HUDEP-2 (cell line): ENCODE data around the gene CASP2.
"Not testable (repeated sequence)": the region's sequence is repeated elsewhere in the genome, so short reads cannot be mapped to it uniquely, and the experiment has no call there.

ENCODE experiments used
- DNase-seq, 76 experiments: peaks; one replicate each; lab custom pipeline; 2025; ENCODE audit not compliant: unreplicated experiment in 76 of 76; lab: John Stamatoyannopoulos, UW

The CASP2 gene

DNA sequence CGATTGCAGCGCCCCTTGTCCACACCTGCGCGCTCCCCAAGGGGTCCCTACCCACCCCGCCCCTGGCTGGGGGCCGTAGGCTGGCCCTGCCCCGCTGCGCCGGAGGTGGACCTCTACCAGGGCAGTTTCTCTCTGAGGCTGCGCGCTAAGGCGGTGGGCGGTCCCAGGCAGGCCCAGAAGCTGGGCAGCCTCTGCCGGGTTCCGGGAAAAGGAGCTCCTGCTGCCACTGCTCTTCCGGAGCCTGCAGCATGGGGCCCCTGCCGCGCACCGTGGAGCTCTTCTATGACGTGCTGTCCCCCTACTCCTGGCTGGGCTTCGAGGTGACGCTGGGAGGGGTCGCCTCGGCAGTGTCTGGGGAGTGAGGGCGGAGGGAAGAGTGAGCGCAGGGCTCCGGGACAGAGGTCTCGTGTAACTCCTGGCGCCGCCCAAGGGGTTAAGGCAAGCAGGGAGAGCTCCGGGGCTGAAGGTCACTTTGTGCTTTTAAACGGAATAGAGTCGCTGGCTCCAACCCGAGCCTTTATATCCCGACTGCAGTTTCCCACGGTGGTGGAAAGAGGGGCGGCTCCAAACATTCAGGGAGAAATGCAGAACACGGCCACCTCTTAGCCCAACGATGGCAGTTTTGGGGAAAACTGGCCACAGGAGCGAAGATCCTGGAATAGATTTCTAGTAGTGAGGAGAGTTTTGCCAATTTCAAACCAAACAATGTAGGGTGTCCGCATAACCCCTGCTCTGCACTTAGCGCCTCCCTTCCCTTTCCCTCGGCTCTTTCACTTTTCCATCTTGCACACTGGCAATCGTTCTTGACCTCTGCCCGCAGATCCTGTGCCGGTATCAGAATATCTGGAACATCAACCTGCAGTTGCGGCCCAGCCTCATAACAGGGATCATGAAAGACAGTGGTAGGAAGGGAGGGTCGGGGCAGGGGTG lies 24.6 kb upstream of the CASP2 start, which contains the start of gene GSTK1:
TSS of gene GSTK1 (plus strand) at position 176 of the 930 bp plus-strand sequence. CDS start at position 249, 73 bp downstream.
- DNase-seq, result peak in 69 of 76 experiments; percentile 1 to 67 (median 47)

DNA sequence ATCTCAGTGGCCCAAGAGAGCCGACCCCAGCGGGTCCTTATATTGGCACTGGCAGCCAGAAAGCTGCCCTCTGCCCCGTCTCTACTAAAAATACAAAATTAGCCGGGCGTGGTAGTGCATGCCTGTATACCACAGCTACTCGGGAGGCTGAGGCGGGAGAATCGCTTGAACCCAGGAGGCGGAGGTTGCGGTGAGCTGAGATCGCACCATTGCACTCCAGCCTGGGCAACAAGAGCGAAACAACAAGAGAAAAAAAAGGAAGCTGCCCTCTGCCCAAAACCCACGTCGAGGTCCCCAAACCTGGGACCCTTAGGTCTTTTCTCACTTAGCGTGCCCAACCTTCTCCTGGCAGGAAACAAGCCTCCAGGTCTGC lies 24.0 kb upstream of the CASP2 start:
- not testable (repeated sequence) for DNase-seq

DNA sequence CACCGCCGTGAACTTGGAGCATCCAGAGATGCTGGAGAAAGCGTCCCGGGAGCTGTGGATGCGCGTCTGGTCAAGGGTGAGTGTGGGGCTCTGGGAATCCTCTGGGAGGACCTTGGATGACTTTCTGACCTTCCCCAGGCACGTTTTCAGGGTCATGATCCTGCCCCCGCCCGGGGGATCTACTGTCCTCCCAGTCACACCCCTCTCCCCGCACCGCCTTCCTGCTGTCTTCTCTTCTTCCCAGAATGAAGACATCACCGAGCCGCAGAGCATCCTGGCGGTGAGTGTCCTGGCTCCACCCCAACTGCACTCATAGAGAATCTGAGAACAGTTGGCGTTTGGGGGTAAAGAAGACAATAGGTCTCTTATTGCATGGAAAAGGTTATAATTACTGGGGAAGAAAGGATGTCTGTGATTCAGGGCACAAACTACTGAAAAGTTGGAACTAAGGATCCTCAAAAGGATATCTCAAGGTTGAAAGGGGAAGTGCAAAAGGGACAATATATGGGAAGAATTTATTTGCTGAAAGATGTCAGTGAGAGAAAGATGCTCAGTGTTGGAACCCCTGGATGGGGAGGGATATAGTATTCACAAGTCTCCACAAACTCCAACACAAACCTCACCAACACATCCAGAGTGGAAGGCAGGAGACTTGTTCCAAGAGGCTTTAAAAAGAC lies 23.0 kb upstream of the CASP2 start:
- no peak for DNase-seq

DNA sequence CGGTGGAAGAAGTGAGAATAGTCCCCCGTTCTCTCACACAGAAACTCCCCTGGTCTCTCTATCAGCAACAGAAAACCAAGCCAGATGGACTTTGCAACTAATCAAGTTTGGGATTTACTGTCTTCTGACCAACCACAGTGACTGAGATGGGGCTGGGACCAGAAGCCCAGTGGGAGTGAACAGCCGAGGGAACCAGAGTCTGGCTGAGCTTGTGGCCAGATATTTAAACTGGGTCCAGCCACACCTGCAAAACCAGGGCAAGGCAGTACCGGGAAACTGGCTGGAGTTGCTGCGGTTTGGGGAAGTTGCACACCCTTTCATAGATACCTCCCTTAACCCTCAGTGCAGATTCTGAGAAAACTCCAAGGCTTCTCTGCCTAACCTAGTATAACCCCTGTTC lies 18.9 kb upstream of the CASP2 start:
- no peak for DNase-seq

DNA sequence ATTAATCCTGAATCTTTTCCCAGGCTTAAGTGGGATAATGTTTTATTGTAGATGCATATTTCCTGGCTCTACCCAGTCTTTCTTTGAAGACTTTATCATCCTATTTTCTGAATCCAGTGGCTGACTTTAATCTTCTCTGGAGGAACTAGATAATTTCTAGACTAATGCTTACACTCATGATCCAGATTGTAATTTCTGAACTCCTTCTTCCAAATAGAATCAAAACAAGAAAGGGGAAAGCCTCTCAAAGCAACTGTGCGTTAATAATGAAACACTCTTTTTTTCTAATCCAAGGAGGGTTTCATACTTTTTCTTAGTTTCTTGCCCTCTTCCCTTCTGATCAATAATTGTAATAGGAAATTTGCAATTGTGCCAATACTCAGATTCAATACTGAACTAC lies 16.9 kb upstream of the CASP2 start:
- no peak for DNase-seq

DNA sequence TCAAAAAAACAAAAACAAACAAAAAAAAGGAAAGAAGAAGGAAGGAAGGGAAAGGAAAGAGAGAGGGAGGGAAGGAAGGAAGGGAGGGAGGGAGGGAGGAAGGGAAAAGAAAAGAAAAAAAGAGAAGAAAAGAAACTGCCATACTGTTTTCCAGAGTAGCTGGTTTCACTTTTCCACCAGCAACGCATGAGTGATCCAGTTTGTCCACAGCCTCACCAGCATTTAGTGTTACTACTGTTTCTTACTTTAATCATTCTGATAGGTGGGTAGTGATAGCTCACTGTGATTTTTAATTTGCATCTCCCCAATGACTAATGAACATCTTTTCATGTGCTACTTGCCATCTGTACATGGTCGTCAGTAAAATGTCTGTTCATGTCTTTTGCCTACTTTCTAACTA lies 15.3 kb upstream of the CASP2 start:
- DNase-seq, result no peak

DNA sequence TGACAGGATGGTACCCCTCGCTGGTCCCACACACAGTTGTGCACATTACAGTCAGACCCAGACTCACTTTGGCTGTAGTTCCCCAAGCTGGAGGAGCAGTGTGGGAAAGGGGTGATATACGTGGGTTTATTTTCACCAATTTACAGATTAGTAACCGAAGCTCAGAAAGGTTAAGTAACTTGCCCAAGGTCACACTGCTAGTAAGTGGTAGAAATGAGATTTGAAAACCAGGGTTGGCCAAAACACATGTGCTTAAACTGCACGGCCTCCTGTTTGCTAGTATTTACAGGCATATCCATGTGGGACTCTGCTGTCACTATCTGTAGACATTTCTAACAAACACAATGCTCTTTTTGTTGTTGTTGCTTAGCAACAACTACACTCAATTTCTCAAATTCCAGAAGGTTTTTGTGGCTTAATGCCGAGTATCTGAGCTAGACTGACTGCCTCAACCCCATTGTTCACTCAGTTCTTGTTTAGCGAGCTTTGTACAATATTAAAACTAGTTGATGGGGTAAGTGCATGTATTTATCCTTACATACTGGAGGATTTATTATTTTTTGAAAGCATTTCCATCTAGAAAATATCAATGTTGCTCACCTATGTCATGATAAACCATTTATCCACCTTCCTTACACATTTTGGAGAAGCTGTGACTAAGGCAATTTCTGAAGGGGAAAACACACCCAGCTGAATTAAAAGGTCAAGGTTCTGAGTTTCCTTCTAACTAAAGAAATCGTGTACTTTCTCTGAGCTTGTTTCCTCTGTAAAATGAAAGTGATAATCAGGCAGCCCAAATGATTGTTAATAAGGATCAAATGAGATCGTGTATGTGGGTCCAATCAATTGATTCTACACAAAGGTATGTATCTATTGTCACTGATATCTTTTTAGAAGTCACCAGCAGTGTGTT lies 8.7 kb upstream of the CASP2 start:
- DNase-seq, result no peak

DNA sequence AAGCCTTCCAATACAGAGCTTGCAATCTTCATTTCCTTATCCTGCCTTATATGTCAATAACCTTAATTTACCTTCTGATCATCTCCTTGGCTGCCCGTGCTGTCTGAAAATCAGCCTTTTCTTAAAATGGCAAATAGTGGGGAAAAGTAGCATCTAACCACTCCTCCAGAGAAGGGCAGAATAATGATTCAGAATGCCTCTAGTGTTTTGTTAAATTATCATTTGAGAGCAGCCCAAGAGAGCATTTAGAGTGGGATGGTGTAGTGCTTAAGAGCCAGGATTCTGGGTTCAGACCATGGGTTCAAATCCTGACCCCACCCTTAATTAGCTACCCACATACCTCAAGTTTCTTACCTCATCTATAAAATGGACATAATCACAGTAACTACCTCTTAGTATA lies 8.0 kb upstream of the CASP2 start:
- DNase-seq, result no peak

DNA sequence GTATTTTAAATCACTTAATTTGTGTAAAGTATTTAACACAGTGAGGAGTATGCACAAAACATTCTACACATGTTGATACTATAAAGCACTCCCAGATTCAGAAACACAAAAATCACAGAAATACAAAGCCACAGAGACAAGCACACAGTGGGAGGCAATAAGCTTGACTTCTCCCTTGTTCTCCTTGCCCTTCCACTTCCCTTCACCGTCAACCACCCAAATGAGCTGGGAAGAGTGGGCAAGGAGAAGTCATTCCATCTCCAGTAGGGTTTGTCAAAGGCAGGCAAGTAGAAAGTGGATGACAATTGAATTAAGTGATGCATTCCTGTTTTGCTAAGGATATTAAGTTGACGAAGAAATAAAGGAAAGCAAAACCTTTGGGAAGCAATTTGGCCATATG lies 7.6 kb upstream of the CASP2 start:
- DNase-seq, result no peak

DNA sequence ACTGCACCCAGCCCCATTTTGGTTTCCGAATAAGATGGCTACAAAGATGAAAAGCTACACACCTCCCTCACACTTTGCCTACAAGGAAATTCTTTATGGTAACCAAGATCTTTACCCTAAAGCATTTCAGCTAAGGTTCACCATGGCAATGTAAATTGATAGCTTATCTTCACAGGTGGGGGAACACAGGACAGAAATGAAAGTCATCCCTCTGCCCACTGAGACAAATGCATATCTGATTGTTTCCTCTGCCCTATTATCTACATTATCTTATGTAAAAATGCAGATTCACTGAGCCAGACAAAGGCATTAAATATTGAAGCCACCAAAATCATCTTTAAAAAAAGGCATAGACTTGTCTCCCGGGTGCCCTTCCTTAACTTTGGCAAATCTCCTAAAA lies 6.6 kb upstream of the CASP2 start:
- DNase-seq, result no peak

DNA sequence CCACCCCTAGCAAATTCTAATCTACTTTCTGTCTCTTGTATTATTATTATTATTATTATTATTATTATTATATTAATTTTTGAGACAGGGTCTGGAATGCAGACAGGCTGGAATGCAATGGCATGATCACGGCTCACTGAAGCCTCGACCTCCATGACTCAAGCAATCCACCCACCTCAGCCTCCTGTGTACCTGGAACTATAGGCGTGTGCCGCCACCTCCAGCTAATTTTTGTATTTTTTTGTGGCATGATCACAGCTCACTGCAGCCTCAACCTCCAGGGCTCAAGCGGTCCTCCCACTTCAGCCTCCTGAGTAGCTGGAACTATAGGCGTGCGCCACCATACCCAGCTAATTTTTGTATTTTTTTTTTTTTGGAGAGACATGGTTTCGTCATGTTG lies 6.0 kb upstream of the CASP2 start:
- no peak for DNase-seq

DNA sequence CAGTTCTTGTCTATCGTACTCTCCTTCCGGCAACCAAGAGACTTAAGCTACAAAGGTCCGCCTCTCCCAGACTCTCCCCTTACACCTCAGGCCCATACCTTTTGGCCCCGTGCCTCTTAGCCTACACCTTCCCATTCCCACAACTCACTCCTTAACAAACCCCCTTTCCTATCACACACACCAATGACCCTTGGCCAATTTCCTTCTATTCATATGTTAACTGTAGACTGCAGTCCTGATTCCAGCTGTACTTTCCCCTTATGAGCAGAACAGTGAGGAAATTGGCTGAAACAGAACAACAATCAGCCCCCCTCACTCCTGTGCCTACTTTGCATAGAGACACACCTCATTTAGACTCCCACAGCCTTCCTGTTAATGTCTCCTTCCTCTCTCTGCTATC lies 4.8 kb upstream of the CASP2 start:
- DNase-seq, result no peak

DNA sequence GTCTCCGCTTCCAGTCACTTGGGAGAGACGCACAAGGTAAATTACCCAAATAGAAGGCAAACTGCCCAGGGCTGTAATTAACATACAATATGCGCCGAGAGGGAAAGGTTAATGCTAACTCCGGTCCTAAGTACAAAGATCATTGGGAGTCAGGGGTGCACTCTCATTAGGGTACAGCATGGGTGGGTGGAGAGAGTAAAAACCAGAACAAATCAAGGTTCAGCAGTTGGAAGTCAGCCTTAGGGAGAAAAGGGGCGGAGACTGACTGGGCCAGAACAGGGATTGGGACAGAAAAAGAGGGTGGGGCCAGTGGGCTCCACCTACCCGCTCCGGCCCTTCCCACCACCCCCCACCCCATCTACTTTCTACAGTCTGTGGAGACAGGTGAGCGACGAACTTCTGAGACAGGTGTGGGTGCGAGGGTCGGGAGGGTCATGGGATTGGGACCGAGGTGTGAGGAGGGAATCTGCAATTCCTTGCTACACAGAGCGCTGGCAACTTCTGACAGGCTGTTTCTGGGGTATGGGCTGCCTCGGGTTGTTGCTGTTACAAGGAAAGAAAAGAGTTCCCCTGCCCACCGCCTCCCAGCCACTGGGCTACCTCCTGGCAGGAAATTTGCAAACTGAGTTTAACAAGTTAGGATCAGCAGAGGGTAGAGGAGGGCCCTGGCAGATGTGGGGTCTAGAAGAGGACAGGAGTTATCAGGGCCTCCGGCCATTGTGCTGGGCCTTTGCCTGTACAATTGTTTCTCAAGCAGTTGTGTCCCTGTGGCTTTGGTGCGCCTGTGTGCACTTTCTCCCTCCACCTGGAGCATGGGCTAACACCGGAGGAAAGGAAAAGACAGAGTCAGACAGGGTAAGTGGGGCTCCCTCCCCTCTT lies 3.3 kb upstream of the CASP2 start, which contains the start of gene TMEM139:
TSS of gene TMEM139 (plus strand) at position 368 of the 879 bp plus-strand sequence. CDS start 1,000 bp downstream, outside the sequence.
- DNase-seq, result no peak

DNA sequence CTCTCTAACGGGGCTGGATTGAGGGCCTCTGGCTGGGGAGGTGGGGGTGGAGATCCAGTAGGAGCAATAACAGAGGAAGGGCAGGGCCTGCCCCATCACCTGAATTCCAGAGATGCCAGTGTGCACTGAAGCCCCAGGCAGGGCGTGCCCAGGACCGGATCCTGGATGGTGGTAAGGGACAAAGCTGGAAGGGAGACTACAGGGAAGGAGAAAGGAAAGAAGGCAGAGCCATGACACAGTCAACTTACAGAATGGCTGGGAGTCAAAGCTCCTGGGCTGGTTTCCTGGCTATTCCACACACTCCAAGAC lies 2.7 kb upstream of the CASP2 start:
- DNase-seq, result no peak

DNA sequence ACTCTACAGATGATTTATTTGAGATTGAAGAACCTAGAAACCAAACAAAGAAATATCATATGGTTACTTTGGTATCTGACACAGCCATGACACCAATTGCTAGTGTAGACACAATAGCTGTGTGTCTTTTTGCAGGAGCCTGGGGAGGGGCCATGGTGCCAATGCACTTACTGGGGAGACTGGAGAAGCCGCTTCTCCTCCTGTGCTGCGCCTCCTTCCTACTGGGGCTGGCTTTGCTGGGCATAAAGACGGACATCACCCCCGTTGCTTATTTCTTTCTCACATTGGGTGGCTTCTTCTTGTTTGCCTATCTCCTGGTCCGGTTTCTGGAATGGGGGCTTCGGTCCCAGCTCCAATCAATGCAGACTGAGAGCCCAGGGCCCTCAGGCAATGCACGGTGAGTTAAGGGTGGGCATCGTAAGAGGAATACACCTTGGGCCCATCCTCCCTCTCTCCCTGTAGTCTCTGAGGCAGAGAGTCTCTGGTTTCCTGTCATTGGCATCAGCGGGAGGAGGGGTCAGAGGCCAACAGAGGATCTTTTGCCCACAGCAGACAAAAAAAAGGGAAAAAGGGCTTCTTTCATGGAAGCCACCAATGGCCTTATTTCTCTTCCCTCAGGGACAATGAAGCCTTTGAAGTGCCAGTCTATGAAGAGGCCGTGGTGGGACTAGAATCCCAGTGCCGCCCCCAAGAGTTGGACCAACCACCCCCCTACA lies 2.2 kb upstream of the CASP2 start:
- no peak for DNase-seq

DNA sequence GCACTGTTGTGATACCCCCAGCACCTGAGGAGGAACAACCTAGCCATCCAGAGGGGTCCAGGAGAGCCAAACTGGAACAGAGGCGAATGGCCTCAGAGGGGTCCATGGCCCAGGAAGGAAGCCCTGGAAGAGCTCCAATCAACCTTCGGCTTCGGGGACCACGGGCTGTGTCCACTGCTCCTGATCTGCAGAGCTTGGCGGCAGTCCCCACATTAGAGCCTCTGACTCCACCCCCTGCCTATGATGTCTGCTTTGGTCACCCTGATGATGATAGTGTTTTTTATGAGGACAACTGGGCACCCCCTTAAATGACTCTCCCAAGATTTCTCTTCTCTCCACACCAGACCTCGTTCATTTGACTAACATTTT lies 1.6 kb upstream of the CASP2 start:
- no peak for DNase-seq

DNA sequence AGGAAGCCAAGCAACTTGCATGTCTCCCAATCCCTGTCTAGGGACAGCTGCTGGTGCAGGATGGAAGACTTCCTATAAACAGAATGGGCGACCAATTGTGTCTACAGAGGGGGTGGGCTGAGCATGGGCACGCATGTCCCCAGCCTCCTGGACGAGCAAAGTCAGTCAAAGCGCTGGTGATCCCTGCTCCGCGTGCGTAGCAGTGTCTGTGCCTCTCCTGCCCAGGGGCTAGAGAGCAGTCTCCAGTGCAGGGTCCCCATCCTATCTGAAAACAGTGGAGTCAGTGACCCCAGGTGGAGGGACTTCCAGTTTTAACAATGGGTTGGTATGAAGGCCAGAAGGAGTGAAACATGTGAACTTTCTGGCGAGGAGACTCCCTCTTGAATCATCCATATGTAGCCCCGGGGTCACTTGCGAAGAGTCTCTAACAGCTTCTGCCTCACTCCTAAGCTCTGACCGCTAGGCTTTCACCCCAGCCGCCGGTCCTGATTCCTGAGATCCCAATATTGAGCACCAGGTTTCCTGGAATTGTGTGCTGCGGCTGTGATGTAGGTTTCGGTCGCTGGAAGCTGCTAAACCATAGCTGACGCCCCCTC lies 714 bp upstream of the CASP2 start:
- DNase-seq, result no peak

DNA sequence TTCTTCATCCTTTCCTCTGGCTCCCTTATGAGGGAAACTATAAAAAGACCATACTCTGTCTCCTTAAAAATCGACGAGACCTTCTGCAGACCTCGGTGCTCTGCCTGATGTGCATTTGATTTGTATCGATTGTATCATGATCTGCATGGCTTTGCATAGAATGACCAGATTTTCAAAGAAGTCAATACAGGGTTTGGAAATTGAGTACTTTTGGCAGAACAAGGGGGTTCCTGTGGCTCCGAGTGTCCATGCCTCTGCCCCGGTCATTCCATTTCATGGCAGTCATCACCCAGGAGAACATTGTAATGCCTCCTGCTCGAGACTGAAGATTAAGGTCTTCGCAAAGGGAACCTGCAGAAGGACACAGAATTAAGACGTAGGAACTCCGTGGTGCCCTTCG lies 685 bp downstream of the CASP2 start:
- peak in 2 of 76 experiments; percentile 20 to 23 for DNase-seq

DNA sequence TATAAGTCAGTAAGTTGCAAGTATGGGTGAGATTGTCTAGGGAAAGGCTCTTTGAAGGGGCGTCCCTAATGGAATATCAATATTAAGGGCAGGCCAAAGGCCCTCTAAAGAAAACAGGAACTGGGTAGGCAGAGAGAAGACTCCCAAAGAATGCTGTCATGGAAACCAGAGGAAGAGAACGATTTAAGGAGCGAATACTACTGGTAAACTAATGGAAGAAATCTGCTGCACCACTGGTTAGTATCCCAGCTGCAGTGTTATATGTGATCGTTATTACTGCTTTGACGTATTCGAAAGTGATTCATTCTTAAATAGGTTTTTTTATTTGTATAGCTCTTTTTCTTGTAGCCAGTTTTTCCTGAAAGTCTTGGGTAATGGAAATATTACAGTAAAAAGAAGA lies 1.3 kb downstream of the CASP2 start:
- DNase-seq, result no peak
